HEK293 (cell line): ENCODE results near the gene LGALS4.

ENCODE experiments used
- CTCF ChIP-seq: fragments of 450-650 bp; formaldehyde crosslinking; IDR thresholded peaks from 2 replicates; pipeline ENCODE4 v1.5.1; 2016; ENCODE audit warnings: missing biosample characterization, missing genetic modification characterization
- ZNF140 ChIP-seq: fragments of 450-650 bp; formaldehyde crosslinking; IDR thresholded peaks from 2 replicates; pipeline ENCODE4 v1.5.1; 2016; ENCODE audit warnings: missing biosample characterization, missing genetic modification characterization

- TF ChIP-seq CTCF (tag by site-specific recombination) (no peak), ZNF140 (tag by site-specific recombination) (no peak)
Measured at GRCh38 chr19:38834590-38834989, 21.8 kb upstream of the LGALS4 start.
